ENCODE results near the gene GBP3. TPM values are rescaled to one million over a fixed set of nuclear protein-coding genes. Genes with fewer than 3 reads are reported as not detected.

The GBP3 gene
- total and polyA plus RNA-seq, 2 experiments from 2014 or later, result 0.13 TPM; not detected in 1

DNA sequence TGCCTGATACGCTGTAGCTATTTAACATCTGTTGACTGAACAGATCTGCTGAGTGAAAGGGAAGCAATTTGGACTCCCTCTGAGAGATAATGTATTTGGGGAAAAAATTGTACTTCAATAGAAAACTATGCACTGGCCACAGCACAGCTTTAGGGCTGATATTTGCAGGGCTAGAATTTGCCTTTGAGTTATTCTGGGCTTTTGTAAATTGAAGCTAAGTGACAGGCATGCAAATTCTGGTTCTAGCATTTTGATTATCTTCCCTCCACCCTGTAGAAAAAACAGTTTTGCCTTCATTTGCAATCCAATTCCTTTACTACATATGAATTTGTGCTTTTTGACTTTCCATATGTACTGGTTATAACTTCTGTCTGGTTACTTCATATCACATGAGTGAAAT, 38.1 kb downstream of the GBP3 start:
- Histone ChIP-seq H2AFZ (no peak overlapping the region), H3K79me2 (replicated peaks; ENCODE audit: insufficient read depth) (peaks cover 96% of the 10 kb centered on the region), H4K20me1 (replicated peaks; ENCODE audit: insufficient read depth) (peaks cover 35% of the 10 kb centered on the region), H3K4me3 (no peak overlapping the region), H3K9me2 (ENCODE audit: insufficient read depth) (no peaks in the 10 kb centered on the region), H3K36me3 (ENCODE audit: insufficient read depth) (peaks cover 18% of the 10 kb centered on the region; the same call in 1 of the 2 replicates), H3K27ac (ENCODE audit: low read depth) (peak overlapping the region; percentile 48), H3K4me1 (ENCODE audit: insufficient read depth) (peaks cover 16% of the 10 kb centered on the region), H3K4me2 (peak overlapping the region; percentile 46; the same call in 1 of the 2 replicates), H3K27me3 (ENCODE audit: insufficient read depth) (no peaks in the 10 kb centered on the region), H3F3A (replicated peaks; ENCODE audit: low read depth) (no peaks in the 10 kb centered on the region)
- TF ChIP-seq, protein P1, sequence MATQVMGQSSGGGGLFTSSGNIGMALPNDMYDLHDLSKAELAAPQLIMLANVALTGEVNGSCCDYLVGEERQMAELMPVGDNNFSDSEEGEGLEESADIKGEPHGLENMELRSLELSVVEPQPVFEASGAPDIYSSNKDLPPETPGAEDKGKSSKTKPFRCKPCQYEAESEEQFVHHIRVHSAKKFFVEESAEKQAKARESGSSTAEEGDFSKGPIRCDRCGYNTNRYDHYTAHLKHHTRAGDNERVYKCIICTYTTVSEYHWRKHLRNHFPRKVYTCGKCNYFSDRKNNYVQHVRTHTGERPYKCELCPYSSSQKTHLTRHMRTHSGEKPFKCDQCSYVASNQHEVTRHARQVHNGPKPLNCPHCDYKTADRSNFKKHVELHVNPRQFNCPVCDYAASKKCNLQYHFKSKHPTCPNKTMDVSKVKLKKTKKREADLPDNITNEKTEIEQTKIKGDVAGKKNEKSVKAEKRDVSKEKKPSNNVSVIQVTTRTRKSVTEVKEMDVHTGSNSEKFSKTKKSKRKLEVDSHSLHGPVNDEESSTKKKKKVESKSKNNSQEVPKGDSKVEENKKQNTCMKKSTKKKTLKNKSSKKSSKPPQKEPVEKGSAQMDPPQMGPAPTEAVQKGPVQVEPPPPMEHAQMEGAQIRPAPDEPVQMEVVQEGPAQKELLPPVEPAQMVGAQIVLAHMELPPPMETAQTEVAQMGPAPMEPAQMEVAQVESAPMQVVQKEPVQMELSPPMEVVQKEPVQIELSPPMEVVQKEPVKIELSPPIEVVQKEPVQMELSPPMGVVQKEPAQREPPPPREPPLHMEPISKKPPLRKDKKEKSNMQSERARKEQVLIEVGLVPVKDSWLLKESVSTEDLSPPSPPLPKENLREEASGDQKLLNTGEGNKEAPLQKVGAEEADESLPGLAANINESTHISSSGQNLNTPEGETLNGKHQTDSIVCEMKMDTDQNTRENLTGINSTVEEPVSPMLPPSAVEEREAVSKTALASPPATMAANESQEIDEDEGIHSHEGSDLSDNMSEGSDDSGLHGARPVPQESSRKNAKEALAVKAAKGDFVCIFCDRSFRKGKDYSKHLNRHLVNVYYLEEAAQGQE (IDR thresholded peaks at IDR 0.05; ENCODE audit: unreplicated experiment), result no peak
- TF ChIP-seq ZNF331 (CRISPR knock-in tag; IDR thresholded peaks at IDR 0.05; ENCODE audit: low read depth) (no peak), POLR2AphosphoS5 (IDR thresholded peaks at IDR 0.05; ENCODE audit: low read depth) (no peak), CTCF (conservative IDR thresholded peaks at IDR 0.05; ENCODE audit: low read depth in 2 of 2) (no peak), JUNB (IDR thresholded peaks at IDR 0.05; ENCODE audit: unreplicated experiment) (no peak), ETS1 (IDR thresholded peaks at IDR 0.05) (no peak), ZNF462 (CRISPR knock-in tag; IDR thresholded peaks at IDR 0.05) (no peak), NANOG (IDR thresholded peaks at IDR 0.05; ENCODE audit: borderline replicate concordance) (no peak), STAT1 (IDR thresholded peaks at IDR 0.05; ENCODE audit: unreplicated experiment) (no peak), ZNF114 (CRISPR knock-in tag; IDR thresholded peaks at IDR 0.05) (no peak), CREB1 (CRISPR knock-in tag; IDR thresholded peaks at IDR 0.05; ENCODE audit: low read depth) (no peak), EZH2phosphoT487 (IDR thresholded peaks at IDR 0.05; ENCODE audit: unreplicated experiment) (no peak), EZH2 (IDR thresholded peaks at IDR 0.05; ENCODE audit: low read depth, unreplicated experiment) (no peak)
- ATAC-seq, result no peak
- Mint-ChIP-seq H3K27ac (peak overlapping the region; percentile 37; the same call in 1 of the 2 replicates), H3K36me3 (ENCODE audit: low read depth) (peaks cover 50% of the 10 kb centered on the region), H3K4me3 (no peak overlapping the region), H3K4me1 (peaks cover 21% of the 10 kb centered on the region), H3K9me3 (no peaks in the 10 kb centered on the region; the same call in 1 of the 3 replicates), H3K27me3 (ENCODE audit: insufficient read depth, low read depth, poor library complexity) (peaks cover 4% of the 10 kb centered on the region)
- DNase-seq (ENCODE audit: low spot score), result no peak
